WTC11 (cell line): ENCODE measurements around the gene SPRTN. TPM values are rescaled to one million over a fixed set of nuclear protein-coding genes. Genes with fewer than 3 reads are reported as not detected.

Experiments used
- ATAC-seq: fragments of 200-7000 bp; cut with Tn5 transposase; 2 replicates; pipeline ENCODE4 v1.10.0; 2021; ENCODE audit warnings: mild to moderate bottlenecking, moderate library complexity
- CTCF ChIA-PET: fragments of 300-600 bp; sonication (Branson Sonifier 250); formaldehyde crosslinking; loops from one replicate; lab custom pipeline; 2021; ENCODE audit warnings: antibody characterized with exemption; lab: Charles Lee
- POLR2A ChIA-PET: fragments of 350-600 bp; sonication (Branson Sonifier 250); formaldehyde crosslinking; loops from one replicate; lab custom pipeline; 2021; ENCODE audit warnings: antibody characterized with exemption; lab: Charles Lee
- DNase-seq: peaks from one replicate; pipeline ENCODE4 v3.0.0; 2021; ENCODE audit warnings: low spot score
- H3K27ac Mint-ChIP-seq: 2 replicates; pipeline ENCODE4 v1.8.0; 2021; ENCODE audit warnings: mixed read lengths
- H3K27me3 Mint-ChIP-seq: 2 replicates; pipeline ENCODE4 v1.8.0; 2021; ENCODE audit warnings: low read depth, mild to moderate bottlenecking, moderate library complexity, mixed read lengths
- H3K36me3 Mint-ChIP-seq: 2 replicates; pipeline ENCODE4 v1.8.0; 2021; ENCODE audit warnings: mixed read lengths
- H3K4me1 Mint-ChIP-seq: 2 replicates; pipeline ENCODE4 v1.8.0; 2022; ENCODE audit warnings: mixed read lengths
- H3K4me3 Mint-ChIP-seq: 2 replicates; pipeline ENCODE4 v1.8.0; 2021; ENCODE audit warnings: mild to moderate bottlenecking, moderate library complexity, mixed read lengths
- H3K9me3 Mint-ChIP-seq: 2 replicates; pipeline ENCODE4 v1.8.0; 2021; ENCODE audit warnings: mixed read lengths
- CDX4 ChIP-seq: fragments of 250-450 bp; sonication (Bioruptor Pico); IDR thresholded peaks from 2 replicates; pipeline ENCODE4 v1.9.0; 2021; ENCODE audit warnings: moderate library complexity, mild to moderate bottlenecking, inconsistent platforms, borderline replicate concordance
- FOXK1 ChIP-seq: sonication (generic); formaldehyde crosslinking; IDR thresholded peaks from 2 replicates; pipeline ENCODE4 v1.8.0; 2022; ENCODE audit warnings: mild to moderate bottlenecking, moderate library complexity, missing genetic modification reagents
- GTF2I ChIP-seq: fragments of 250-450 bp; sonication (Bioruptor Pico); conservative IDR thresholded peaks from 2 replicates; pipeline ENCODE4 v1.4.0; 2021; ENCODE audit warnings: mild to moderate bottlenecking
- HMGXB4 ChIP-seq: sonication (generic); formaldehyde crosslinking; IDR thresholded peaks from 2 replicates; pipeline ENCODE4 v1.8.1; 2023; ENCODE audit warnings: mild to moderate bottlenecking, moderate library complexity, missing genetic modification reagents
- JUN ChIP-seq: sonication (generic); formaldehyde crosslinking; IDR thresholded peaks from 2 replicates; pipeline ENCODE4 v1.8.0; 2023; ENCODE audit warnings: mild to moderate bottlenecking, missing genetic modification reagents
- MXD4 ChIP-seq: fragments of 250-450 bp; sonication (Bioruptor Pico); IDR thresholded peaks from 2 replicates; pipeline ENCODE4 v1.8.0; 2021; ENCODE audit warnings: mild to moderate bottlenecking, moderate library complexity, borderline replicate concordance
- NFE2L1 ChIP-seq: sonication (generic); formaldehyde crosslinking; IDR thresholded peaks from 2 replicates; pipeline ENCODE4 v1.8.1; 2023; ENCODE audit warnings: missing genetic modification reagents
- NR2C2 ChIP-seq: sonication (generic); formaldehyde crosslinking; IDR thresholded peaks from 2 replicates; pipeline ENCODE4 v1.8.0; 2022; ENCODE audit warnings: mild to moderate bottlenecking, missing genetic modification reagents
- NR3C1 ChIP-seq: sonication (generic); formaldehyde crosslinking; conservative IDR thresholded peaks from 2 replicates; pipeline ENCODE4 v1.8.1; 2023; ENCODE audit warnings: low read depth, mild to moderate bottlenecking, missing genetic modification reagents
- RORB ChIP-seq: fragments of 250-450 bp; sonication (Bioruptor Pico); IDR thresholded peaks from 2 replicates; pipeline ENCODE4 v1.9.0; 2021; ENCODE audit warnings: mild to moderate bottlenecking
- SP1 ChIP-seq: sonication (generic); formaldehyde crosslinking; conservative IDR thresholded peaks from 2 replicates; pipeline ENCODE4 v1.8.1; 2022; ENCODE audit warnings: missing genetic modification reagents
- ZBTB43 ChIP-seq: sonication (generic); formaldehyde crosslinking; IDR thresholded peaks from 2 replicates; pipeline ENCODE4 v1.8.1; 2023; ENCODE audit warnings: mild to moderate bottlenecking, missing genetic modification reagents
- ZNF138 ChIP-seq: sonication (generic); formaldehyde crosslinking; conservative IDR thresholded peaks from 2 replicates; pipeline ENCODE4 v1.8.1; 2022; ENCODE audit warnings: mild to moderate bottlenecking, moderate library complexity, missing genetic modification reagents
- ZNF317 ChIP-seq: sonication (generic); formaldehyde crosslinking; IDR thresholded peaks from 2 replicates; pipeline ENCODE4 v1.8.1; 2023; ENCODE audit warnings: low read depth, mild to moderate bottlenecking, moderate library complexity, missing genetic modification reagents, borderline replicate concordance
- ZNF396 ChIP-seq: fragments of 250-450 bp; sonication (Bioruptor Pico); IDR thresholded peaks from 2 replicates; pipeline ENCODE4 v1.8.0; 2021; ENCODE audit warnings: mild to moderate bottlenecking, moderate library complexity, borderline replicate concordance
- ZNF532 ChIP-seq: fragments of 250-450 bp; sonication (Bioruptor Pico); IDR thresholded peaks from 2 replicates; pipeline ENCODE4 v1.9.0; 2021; ENCODE audit warnings: mild to moderate bottlenecking, borderline replicate concordance
- total RNA-seq: library from RNA; stranded (reverse); gene quantifications from 3 replicates; pipeline ENCODE4 v1.2.3, GENCODE V29; 2021
- TF ChIP-seq, protein P1 (sequence below): sonication (generic); formaldehyde crosslinking; IDR thresholded peaks from 2 replicates; pipeline ENCODE4 v1.8.1; 2022; ENCODE audit warnings: mild to moderate bottlenecking, missing genetic modification reagents, moderate library complexity, borderline replicate concordance
- TF ChIP-seq, protein P2 (sequence below): fragments of 250-450 bp; sonication (Bioruptor Pico); IDR thresholded peaks from 2 replicates; pipeline ENCODE4 v2.1.2; 2022; ENCODE audit warnings: mild to moderate bottlenecking, moderate library complexity
- TF ChIP-seq, protein P3 (sequence below): fragments of 250-450 bp; sonication (Bioruptor Pico); conservative IDR thresholded peaks from 2 replicates; pipeline ENCODE4 v1.9.0; 2021; ENCODE audit warnings: mild to moderate bottlenecking

The SPRTN gene
- total RNA-seq, 1 experiment from 2014 or later, result 14.6 TPM

- TF ChIP-seq ZNF532 (CRISPR knock-in tag) (no peak), ZBTB43 (CRISPR knock-in tag) (no peak), GTF2I (no peak), RORB (CRISPR knock-in tag) (no peak), ZNF396 (CRISPR knock-in tag) (no peak)
- TF ChIP-seq, protein P1, sequence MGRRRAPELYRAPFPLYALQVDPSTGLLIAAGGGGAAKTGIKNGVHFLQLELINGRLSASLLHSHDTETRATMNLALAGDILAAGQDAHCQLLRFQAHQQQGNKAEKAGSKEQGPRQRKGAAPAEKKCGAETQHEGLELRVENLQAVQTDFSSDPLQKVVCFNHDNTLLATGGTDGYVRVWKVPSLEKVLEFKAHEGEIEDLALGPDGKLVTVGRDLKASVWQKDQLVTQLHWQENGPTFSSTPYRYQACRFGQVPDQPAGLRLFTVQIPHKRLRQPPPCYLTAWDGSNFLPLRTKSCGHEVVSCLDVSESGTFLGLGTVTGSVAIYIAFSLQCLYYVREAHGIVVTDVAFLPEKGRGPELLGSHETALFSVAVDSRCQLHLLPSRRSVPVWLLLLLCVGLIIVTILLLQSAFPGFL (CRISPR knock-in tag), result no peak
- TF ChIP-seq, all 79 proteins: peak for 0
Observed at GRCh38 chr1:231385416-231385748, 47.3 kb downstream of the SPRTN start (continued).

GRCh38 chr1:231386466-231386865 lies 48.4 kb downstream of the SPRTN start:
- ChIA-PET CTCF (no interaction called here), POLR2A (interaction anchor here (0.6 kb wide), 1 partner anchor 12 kb away, joined by 3 read pairs; no protein-coding TSS in a partner anchor)
- ATAC-seq (no peak), DNase-seq (no peak)
- Mint-ChIP-seq H3K4me3 (no peak overlapping the region), H3K4me1 (no peaks in the 10 kb centered on the region), H3K9me3 (no peaks in the 10 kb centered on the region), H3K27ac (no peak overlapping the region), H3K36me3 (no peaks in the 10 kb centered on the region), H3K27me3 (no peaks in the 10 kb centered on the region)
- TF ChIP-seq, protein P2, sequence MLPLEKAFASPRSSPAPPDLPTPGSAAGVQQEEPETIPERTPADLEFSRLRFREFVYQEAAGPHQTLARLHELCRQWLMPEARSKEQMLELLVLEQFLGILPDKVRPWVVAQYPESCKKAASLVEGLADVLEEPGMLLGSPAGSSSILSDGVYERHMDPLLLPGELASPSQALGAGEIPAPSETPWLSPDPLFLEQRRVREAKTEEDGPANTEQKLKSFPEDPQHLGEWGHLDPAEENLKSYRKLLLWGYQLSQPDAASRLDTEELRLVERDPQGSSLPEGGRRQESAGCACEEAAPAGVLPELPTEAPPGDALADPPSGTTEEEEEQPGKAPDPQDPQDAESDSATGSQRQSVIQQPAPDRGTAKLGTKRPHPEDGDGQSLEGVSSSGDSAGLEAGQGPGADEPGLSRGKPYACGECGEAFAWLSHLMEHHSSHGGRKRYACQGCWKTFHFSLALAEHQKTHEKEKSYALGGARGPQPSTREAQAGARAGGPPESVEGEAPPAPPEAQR, result no peak
- TF ChIP-seq FOXK1 (no peak), SP1 (CRISPR knock-in tag) (no peak), NFE2L1 (CRISPR knock-in tag) (no peak)

- H3K4me1 Mint-ChIP-seq, result no peaks in the 10 kb centered on the region
- POLR2A ChIA-PET, result no interaction called here
- H3K27ac Mint-ChIP-seq, result no peak overlapping the region
- CTCF ChIA-PET, result no interaction called here
- H3K9me3 Mint-ChIP-seq, result no peaks in the 10 kb centered on the region
- DNase-seq, result no peak
- H3K4me3 Mint-ChIP-seq, result no peak overlapping the region
- no peaks in the 10 kb centered on the region for H3K27me3 Mint-ChIP-seq
- H3K36me3 Mint-ChIP-seq, result no peaks in the 10 kb centered on the region
- ATAC-seq, result no peak
- TF ChIP-seq MXD4 (CRISPR knock-in tag) (no peak), CDX4 (CRISPR knock-in tag) (no peak), ZNF317 (CRISPR knock-in tag) (no peak), NR2C2 (CRISPR knock-in tag) (no peak), NR3C1 (CRISPR knock-in tag) (no peak), HMGXB4 (no peak), GTF2I (no peak), JUN (CRISPR knock-in tag) (no peak), ZNF138 (CRISPR knock-in tag) (no peak)
- TF ChIP-seq, protein P3, sequence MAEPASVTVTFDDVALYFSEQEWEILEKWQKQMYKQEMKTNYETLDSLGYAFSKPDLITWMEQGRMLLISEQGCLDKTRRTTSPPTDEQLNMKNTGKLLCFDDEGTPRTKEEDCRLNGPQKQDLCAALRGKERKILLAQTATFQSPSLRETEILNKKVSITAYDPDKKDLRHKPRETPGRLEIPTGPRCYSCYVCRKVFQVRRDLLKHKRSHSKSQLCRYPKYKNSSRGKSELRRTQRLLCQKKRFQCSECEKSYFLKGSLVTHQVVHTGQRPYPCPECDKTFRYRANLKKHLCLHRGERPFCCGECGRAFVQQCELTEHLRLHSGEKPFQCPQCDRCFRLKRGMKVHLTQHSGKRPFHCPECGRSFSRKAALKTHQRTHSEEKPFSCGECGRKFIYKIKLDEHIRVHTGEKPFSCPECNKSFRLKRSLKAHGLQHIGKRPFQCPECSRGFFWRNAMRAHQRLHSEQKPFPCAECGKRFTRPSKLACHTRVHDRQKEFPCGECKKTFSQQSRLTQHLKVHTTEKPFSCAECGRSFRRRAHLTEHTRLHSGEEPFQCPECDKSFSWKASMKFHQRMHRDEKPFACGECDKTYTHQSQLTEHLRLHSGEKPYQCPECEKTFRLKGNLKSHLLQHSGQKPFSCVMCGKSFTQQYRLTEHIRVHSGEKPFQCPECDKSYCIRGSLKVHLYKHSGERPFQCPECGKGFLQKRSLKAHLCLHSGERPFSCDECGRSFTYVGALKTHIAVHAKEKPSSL (CRISPR knock-in tag), result no peak
Observed at GRCh38 chr1:231387770-231388669, 49.9 kb downstream of the SPRTN start.
